ENCODE data around the gene TNFAIP8.

TNFAIP8 gene

GRCh38 chr5:119347574-119347973 is 8.2 kb upstream of the TNFAIP8 start:
- no peak for ATAC-seq (ENCODE audit: low read depth)

GRCh38 chr5:119347991-119348390 is 7.8 kb upstream of the TNFAIP8 start:
- Histone ChIP-seq H3K27me3 (ENCODE audit: insufficient read depth, poor library complexity, severe bottlenecking) (no peaks in the 10 kb centered on the region), H3K4me3 (ENCODE audit: severe bottlenecking) (no peak overlapping the region), H3K9me3 (ENCODE audit: severe bottlenecking) (no peaks in the 10 kb centered on the region), H3K27ac (ENCODE audit: poor library complexity, severe bottlenecking) (no peak overlapping the region), H3K36me3 (ENCODE audit: low read depth) (no peaks in the 10 kb centered on the region), H3K4me1 (ENCODE audit: insufficient read depth, poor library complexity, severe bottlenecking) (no peaks in the 10 kb centered on the region)
- no peak for DNase-seq (ENCODE audit: low spot score)
- ATAC-seq (ENCODE audit: low read depth): no peak
- no peak for TF ChIP-seq CTCF (IDR thresholded peaks at IDR 0.05; ENCODE audit: poor library complexity, severe bottlenecking)

More at GRCh38 chr5:119347574-119347973, 8.2 kb upstream of the TNFAIP8 start:
- no peaks in the 10 kb centered on the region for H3K9me3 ChIP-seq (ENCODE audit: severe bottlenecking)
- no peak for TF ChIP-seq CTCF (IDR thresholded peaks at IDR 0.05; ENCODE audit: poor library complexity, severe bottlenecking)
- H3K36me3 ChIP-seq (ENCODE audit: low read depth): no peaks in the 10 kb centered on the region
- no peaks in the 10 kb centered on the region for H3K27me3 ChIP-seq (ENCODE audit: insufficient read depth, poor library complexity, severe bottlenecking)
- no peak overlapping the region for H3K27ac ChIP-seq (ENCODE audit: poor library complexity, severe bottlenecking)
- H3K4me3 ChIP-seq (ENCODE audit: severe bottlenecking): no peak overlapping the region
- no peaks in the 10 kb centered on the region for H3K4me1 ChIP-seq (ENCODE audit: insufficient read depth, poor library complexity, severe bottlenecking)
- no peak for DNase-seq (ENCODE audit: low spot score)

- ATAC-seq (ENCODE audit: low read depth): no peak
- no peak overlapping the region for H3K27ac ChIP-seq (ENCODE audit: poor library complexity, severe bottlenecking)
- no peaks in the 10 kb centered on the region for H3K36me3 ChIP-seq (ENCODE audit: low read depth)
- no peak for TF ChIP-seq CTCF (IDR thresholded peaks at IDR 0.05; ENCODE audit: poor library complexity, severe bottlenecking)
- H3K4me1 ChIP-seq (ENCODE audit: insufficient read depth, poor library complexity, severe bottlenecking): peaks cover 20% of the 10 kb centered on the region
- H3K27me3 ChIP-seq (ENCODE audit: insufficient read depth, poor library complexity, severe bottlenecking): no peaks in the 10 kb centered on the region
- H3K9me3 ChIP-seq (ENCODE audit: severe bottlenecking): no peaks in the 10 kb centered on the region
- H3K4me3 ChIP-seq (ENCODE audit: severe bottlenecking): no peak overlapping the region
- DNase-seq (ENCODE audit: low spot score): no peak
These were observed 2.6 kb upstream of the TNFAIP8 start for GRCh38 chr5:119353213-119353612.

- Histone ChIP-seq H3K9me3 (ENCODE audit: severe bottlenecking) (no peaks in the 10 kb centered on the region), H3K27me3 (ENCODE audit: insufficient read depth, poor library complexity, severe bottlenecking) (no peaks in the 10 kb centered on the region), H3K4me1 (ENCODE audit: insufficient read depth, poor library complexity, severe bottlenecking) (peaks cover 22% of the 10 kb centered on the region), H3K27ac (ENCODE audit: poor library complexity, severe bottlenecking) (peak overlapping the region; percentile 51), H3K4me3 (ENCODE audit: severe bottlenecking) (no peak overlapping the region), H3K36me3 (ENCODE audit: low read depth) (no peaks in the 10 kb centered on the region)
- ATAC-seq (ENCODE audit: low read depth) (no peak), DNase-seq (ENCODE audit: low spot score) (no peak)
- no peak for TF ChIP-seq CTCF (IDR thresholded peaks at IDR 0.05; ENCODE audit: poor library complexity, severe bottlenecking)
These were observed 2.0 kb upstream of the TNFAIP8 start for GRCh38 chr5:119353686-119354366.

GRCh38 chr5:119354537-119355243 is 1.1 kb upstream of the TNFAIP8 start:
- no peak for DNase-seq (ENCODE audit: low spot score)
- Histone ChIP-seq H3K4me3 (ENCODE audit: severe bottlenecking) (no peak overlapping the region), H3K27ac (ENCODE audit: poor library complexity, severe bottlenecking) (peak overlapping the region; percentile 51), H3K36me3 (ENCODE audit: low read depth) (no peaks in the 10 kb centered on the region), H3K9me3 (ENCODE audit: severe bottlenecking) (no peaks in the 10 kb centered on the region), H3K4me1 (ENCODE audit: insufficient read depth, poor library complexity, severe bottlenecking) (peaks cover 31% of the 10 kb centered on the region), H3K27me3 (ENCODE audit: insufficient read depth, poor library complexity, severe bottlenecking) (no peaks in the 10 kb centered on the region)
- ATAC-seq (ENCODE audit: low read depth): peak; percentile 0; the same call in 1 of the 3 replicates
- no peak for TF ChIP-seq CTCF (IDR thresholded peaks at IDR 0.05; ENCODE audit: poor library complexity, severe bottlenecking)
